Activated CD8-positive, alpha-beta memory T cell treated with anti-CD3 and anti-CD28 coated beads for 24 hours (primary cell): ENCODE measurements around the gene TIPIN.

Experiments
- DNase-seq: peaks from one replicate; pipeline ENCODE4 v3.0.0-alpha.2; 2020

Gene TIPIN

GRCh38 chr15:66296186-66296585 is 60.3 kb downstream of the TIPIN start:
- no peak for DNase-seq

GRCh38 chr15:66294932-66295235 is 61.6 kb downstream of the TIPIN start:
- DNase-seq: no peak

- DNase-seq: no peak
Measured at GRCh38 chr15:66294157-66294931, 62.1 kb downstream of the TIPIN start.

- DNase-seq: peak; percentile 90
Measured at GRCh38 chr15:66293419-66294156, 62.9 kb downstream of the TIPIN start, which contains the start of gene DIS3L. TSS of gene DIS3L (plus strand) at chr15:66293568. CDS start at chr15:66293597, 29 bp downstream.

GRCh38 chr15:66292571-66293418 is 63.7 kb downstream of the TIPIN start:
- no peak for DNase-seq

- no peak for DNase-seq
Measured at GRCh38 chr15:66291816-66292570, 64.5 kb downstream of the TIPIN start.

GRCh38 chr15:66290518-66290917 is 66.0 kb downstream of the TIPIN start:
- no peak for DNase-seq

GRCh38 chr15:66290007-66290406 is 66.5 kb downstream of the TIPIN start:
- no peak for DNase-seq

- DNase-seq: no peak
Measured at GRCh38 chr15:66288551-66289185, 67.8 kb downstream of the TIPIN start.

GRCh38 chr15:66288093-66288492 is 68.4 kb downstream of the TIPIN start:
- DNase-seq: no peak

GRCh38 chr15:66287461-66288057 is 68.9 kb downstream of the TIPIN start:
- no peak for DNase-seq
